GM19240 (cell line): ENCODE data around the gene CCDC77.

ENCODE experiments used
- DNase-seq: peaks from one replicate; pipeline ENCODE4 v3.0.0; 2011; ENCODE audit warnings: low spot score; ENCODE audit not compliant: insufficient read length

Gene CCDC77

GRCh38 chr12:480831-481816 lies 79.7 kb downstream of the CCDC77 start:
- DNase-seq = no peak

DNA sequence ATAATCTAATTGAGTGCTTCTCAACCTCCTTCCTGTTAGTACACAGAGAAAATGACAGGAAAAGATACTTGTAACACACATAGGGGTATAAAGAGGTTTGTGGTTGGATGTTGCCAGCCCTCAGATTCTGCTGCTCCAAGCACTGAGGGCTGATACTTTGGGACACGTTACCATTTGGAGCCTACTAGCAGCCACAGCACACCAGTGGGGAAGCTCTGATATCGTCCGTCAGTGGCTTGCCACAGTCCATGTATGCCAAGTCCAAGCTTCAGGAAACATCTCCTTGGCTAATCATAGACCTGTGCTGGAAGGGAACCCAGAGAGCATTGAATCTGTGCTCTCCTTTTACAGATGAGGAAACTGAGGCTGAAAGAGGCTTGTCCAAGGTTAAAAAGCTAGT lies 80.6 kb downstream of the CCDC77 start:
- DNase-seq = no peak

GRCh38 chr12:484096-484495 lies 82.7 kb downstream of the CCDC77 start:
- DNase-seq = no peak

- DNase-seq = no peak
These were observed 88.8 kb downstream of the CCDC77 start for GRCh38 chr12:490260-490659.
